Measurements from ENCODE around the gene CACNA1G.

- no peak for TF ChIP-seq CTCF (IDR thresholded peaks at IDR 0.05)
- TF ChIP-seq POLR2A (IDR thresholded peaks at IDR 0.05): no peak
These were observed 54.0 kb downstream of the CACNA1G start for GRCh38 chr17:50614471-50615051.
